Measurements from ENCODE around the gene PADI3. TPM values are rescaled to one million over a fixed set of nuclear protein-coding genes. Genes with fewer than 3 reads are reported as not detected.

The PADI3 gene
- 0.72 TPM for total RNA-seq

DNA sequence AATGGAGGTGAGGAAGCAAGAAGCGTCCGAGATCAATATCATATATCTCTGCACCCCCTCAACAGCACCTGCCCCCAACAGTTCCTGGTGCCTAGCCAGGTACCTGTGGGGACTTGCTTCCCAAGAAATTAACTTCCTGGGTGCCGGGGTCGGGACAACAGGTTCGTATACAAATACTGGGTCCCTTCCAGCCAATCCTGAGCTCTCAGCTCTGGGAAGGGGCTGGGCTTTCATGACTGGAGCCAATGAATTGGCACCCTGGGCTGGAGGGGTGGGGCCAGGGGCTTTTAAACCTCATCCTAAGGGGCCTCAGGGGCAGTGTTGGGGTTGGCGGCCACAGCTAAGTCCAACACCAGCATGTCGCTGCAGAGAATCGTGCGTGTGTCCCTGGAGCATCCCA lies at the start of gene PADI3:
Gene PADI3, plus strand, starts transcription at position 318 of the 400 bp plus-strand sequence. Its CDS starts 40 bp downstream, at position 358.
- no peak for DNase-seq (ENCODE audit: low spot score)

GRCh38 chr1:17199267-17200044 lies 49.4 kb upstream of the PADI3 start:
- DNase-seq (ENCODE audit: low spot score): no peak

DNA sequence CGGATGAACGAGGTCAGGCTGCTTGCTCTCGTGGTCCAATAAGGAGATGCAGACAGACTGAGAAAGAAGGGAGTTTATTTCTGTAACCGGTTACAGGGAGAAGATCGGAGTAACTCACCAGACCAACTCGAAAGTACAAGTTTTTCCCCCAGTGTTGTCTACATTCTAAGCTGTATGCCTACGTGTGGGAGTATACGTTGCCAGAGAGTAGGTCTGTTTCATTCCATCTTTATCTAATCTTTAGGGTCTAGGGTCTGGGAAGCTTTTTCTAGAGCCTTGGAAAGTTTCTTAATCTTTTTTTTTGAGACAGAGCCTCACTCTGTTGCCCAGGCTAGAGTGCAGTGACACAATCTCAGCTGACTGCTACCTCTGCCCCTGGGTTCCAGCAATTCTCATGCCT lies 48.7 kb upstream of the PADI3 start:
- DNase-seq (ENCODE audit: low spot score): no peak

- no peak for DNase-seq (ENCODE audit: low spot score)
Measured at GRCh38 chr1:17200756-17201155, 48.1 kb upstream of the PADI3 start.

DNA sequence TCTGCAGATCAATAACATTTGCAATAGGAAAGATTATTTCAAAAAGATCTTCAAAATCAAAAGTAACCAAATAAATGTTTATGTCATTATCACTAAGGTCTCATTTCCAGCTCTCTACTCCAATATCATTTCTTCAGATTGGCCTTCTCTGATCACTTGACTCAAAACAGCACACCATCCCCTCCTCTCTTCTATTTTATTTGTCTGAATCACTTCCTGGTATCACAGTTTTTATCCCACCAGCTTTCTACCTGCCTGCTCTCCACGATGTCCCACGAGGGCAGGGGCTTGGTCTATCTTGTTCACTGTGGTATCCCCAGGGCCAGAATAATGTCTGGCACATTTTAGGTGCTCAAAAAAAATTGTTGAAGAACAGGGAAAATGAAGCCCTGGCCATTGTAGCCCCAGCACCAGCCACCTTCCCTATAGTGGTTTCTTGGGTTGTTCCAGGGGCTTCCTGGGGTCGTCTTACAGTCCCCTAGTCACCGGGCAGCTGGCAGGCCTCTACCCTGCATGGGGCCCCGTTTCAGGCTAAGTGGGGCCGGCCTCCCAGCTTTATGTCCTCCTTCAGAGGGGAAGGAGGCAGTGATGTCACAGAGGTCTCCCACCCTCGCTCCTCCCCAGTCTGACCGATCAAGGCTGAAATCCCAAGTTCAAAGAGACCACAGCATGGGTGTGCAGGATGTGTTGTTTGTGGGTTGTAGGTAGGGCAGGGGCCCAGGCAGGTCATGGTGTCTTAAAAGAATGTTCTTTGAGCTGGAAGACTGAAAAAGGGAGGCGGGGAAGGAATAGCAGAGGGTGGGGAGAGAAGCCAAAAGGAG lies 47.5 kb upstream of the PADI3 start:
- no peak for DNase-seq (ENCODE audit: low spot score)

GRCh38 chr1:17204546-17205440 lies 44.1 kb upstream of the PADI3 start, which contains the start of gene PADI1:
PADI1 (plus strand) TSS chr1:17205128; CDS start chr1:17205218, 90 bp downstream.
- DNase-seq (ENCODE audit: low spot score): no peak

GRCh38 chr1:17205652-17206051 lies 43.2 kb upstream of the PADI3 start:
- DNase-seq (ENCODE audit: low spot score): no peak

DNA sequence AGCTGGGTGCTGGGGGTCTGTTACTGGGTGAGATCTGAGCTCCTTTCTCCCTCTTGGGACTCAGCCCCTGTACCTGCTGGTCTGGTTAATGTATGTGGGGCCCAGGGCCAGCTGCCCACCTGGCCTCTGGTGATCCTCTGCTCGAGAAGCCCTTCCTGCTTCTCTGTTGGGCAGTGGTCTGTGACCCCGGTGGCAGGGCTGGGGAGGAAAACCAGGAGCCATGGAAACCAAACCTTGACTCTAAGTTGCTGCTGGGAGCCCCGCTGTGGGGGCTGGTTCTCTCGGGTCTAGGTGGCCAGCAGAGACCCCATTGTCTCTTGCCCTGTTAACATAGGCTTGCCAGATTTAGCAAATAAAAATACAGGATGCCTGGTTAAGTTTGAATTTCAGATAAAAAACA lies 42.7 kb upstream of the PADI3 start:
- DNase-seq (ENCODE audit: low spot score): no peak

GRCh38 chr1:17207046-17207445 lies 41.9 kb upstream of the PADI3 start:
- peak; percentile 58 for DNase-seq (ENCODE audit: low spot score)

GRCh38 chr1:17207540-17207939 lies 41.4 kb upstream of the PADI3 start:
- no peak for DNase-seq (ENCODE audit: low spot score)

DNA sequence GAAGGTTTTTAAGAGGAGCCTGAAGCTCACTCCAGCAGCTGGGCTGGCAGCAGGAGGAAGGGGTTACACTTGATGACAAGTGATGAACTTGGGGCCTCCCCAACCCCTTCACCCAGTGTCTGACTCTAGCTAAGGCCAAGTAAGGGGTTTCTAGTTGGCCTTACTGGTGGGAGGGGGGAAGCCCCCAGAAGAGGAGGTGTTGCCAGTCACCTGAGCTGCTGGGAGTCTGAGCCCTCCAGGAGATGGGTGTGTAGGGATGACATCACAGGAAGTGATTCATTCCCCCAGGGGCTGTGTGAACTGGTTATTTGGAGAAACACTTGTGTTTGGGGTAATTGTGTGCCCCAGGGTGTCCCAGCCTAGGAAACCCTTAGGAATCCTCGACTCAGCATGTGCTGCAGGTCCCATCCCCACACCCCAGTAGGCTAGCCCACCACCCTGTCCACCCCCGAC lies 40.9 kb upstream of the PADI3 start:
- DNase-seq (ENCODE audit: low spot score): no peak

GRCh38 chr1:17208546-17208945 lies 40.4 kb upstream of the PADI3 start:
- DNase-seq (ENCODE audit: low spot score): no peak

GRCh38 chr1:17209430-17209829 lies 39.5 kb upstream of the PADI3 start:
- no peak for DNase-seq (ENCODE audit: low spot score)

DNA sequence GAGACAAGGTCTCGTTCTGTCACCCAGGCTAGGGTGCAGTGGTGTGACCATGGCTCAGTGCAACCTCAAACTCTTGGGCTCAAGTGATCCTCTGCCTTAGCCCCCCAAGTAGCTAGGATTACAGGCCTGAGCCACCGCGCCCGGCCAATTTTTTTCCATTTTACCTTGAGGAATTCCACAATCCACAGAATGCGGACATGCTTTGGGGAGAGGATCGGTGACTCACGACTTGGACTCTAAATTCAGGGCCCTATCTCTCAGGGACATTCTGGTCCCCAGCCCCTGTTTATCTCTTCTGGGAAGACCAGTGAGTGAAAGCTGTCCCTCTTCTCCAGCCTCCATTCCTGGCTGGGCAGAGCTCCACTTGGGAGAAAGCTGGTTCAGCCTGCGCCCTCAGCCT lies 38.7 kb upstream of the PADI3 start:
- no peak for DNase-seq (ENCODE audit: low spot score)

GRCh38 chr1:17211377-17211776 lies 37.5 kb upstream of the PADI3 start:
- no peak for DNase-seq (ENCODE audit: low spot score)

DNA sequence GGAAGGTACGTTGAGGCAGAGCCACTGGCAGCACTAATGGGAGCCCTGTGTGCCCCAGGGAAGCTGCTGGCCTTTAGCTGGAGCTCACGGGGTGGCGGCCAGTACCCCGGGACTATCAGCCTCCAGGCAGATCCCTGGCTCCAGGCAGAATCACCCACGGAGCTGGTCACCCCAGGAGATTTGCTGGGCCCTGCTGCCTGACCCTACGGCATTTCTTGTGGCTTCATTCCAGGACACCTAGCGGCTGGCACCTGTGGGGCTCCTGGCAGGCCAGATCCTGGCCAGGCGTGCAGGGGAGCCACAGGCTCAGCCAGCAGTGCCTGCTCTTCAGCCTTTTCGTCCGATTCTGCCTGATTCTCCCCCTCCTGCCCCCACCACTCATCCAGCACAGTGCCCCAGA lies 36.9 kb upstream of the PADI3 start:
- no peak for DNase-seq (ENCODE audit: low spot score)

DNA sequence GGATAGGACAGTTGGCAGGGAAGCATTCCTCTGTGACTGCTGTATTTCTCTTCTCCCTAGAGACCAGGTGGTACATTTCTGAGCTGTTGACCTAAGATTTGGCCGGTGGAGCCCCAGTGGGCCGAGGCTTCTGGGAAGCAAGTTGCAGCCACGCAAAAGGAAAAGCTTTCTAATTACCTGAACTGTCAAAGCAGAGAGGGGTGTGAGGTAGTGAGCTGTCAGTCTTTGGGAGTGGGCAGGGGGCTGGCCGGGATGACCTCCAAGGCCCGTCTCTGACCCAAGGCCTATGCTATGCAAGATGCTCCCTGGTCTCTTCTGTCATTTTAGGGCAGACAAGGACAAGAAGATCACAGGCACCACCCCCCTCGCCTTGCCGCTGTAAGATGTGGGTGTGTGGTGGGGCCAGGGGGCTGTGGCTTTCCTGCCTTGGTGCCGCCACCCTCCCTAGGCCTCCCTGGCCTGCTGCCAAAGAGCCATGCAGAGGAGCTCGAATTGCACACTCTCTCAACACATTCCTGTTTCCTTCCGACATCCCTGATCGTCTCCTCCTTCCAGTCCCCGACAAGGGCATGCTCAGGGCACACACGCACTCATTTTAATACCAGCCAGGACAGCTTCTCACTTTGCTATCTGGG lies 36.3 kb upstream of the PADI3 start:
- peak; percentile 31 for DNase-seq (ENCODE audit: low spot score)

- DNase-seq (ENCODE audit: low spot score): no peak
Measured at GRCh38 chr1:17213148-17213781, 35.6 kb upstream of the PADI3 start.

GRCh38 chr1:17213782-17214148 lies 35.1 kb upstream of the PADI3 start:
- DNase-seq (ENCODE audit: low spot score): no peak

DNA sequence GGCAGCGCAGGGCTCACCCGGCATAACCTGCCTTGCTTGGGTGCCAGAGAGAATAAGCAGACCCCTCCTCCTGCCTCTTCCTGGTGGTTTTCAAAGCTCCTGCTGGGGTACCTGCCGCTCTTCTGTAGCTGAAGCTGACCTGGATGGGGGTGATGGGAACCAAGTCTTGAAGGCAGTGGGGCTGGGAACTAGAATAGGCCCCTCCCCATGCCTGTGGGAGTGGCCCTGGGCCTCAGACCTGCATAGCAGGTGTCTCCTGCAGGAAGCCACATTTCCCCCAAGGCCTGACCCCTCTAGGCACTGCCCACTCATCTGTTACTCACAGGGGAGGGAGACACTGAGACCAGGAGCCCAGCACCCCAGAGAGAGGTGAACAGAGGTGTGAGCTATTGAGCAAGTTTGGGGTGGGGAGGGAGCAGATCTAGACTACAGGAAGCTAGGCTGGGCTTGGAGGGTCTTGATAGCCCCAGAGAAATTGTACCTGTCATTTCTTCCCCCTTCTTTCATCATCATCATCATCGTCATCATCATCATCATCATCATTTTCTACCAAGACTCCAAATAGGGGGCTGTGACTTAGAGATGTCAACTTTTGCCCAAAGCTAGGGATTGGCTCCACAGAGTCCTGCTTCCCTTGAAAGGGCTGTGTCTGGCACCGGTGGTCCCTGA lies 33.9 kb upstream of the PADI3 start:
- DNase-seq (ENCODE audit: low spot score): no peak

DNA sequence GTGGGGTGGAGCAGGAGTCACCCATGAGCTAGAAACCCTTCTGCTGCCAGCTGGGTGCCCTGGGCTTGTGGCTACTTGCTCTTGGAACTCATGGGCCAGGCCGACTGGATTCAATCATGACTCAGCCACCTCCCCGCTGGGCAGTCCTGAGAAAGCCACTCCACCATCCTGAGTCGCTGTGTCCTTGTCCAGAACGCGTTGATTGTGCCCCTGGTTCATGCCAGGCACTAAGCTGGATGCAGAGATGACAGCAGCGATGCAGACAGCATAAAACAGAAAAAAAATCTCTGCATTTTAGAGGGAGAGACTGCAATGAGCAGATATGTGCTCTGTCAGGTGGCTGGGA lies 33.4 kb upstream of the PADI3 start:
- no peak for DNase-seq (ENCODE audit: low spot score)
